HCT116 (cell line): ENCODE data around the gene FASN. TPM values are rescaled to one million over a fixed set of nuclear protein-coding genes. Genes with fewer than 3 reads are reported as not detected.

ENCODE experiments used
- ATAC-seq: fragments of 200-7000 bp; cut with Tn5 transposase; 2 replicates; pipeline ENCODE4 v1.9.1; 2020; ENCODE audit warnings: mild to moderate bottlenecking, moderate library complexity
- BruUV-seq: library from RNA; stranded (reverse); fragments of 400-500 nt; replicated peaks from 2 replicates; lab custom pipeline; 2021; lab: Mats Ljungman, UMichigan
- CTCF ChIA-PET: fragments of 300-600 bp; sonication (Branson Sonifier 250); formaldehyde crosslinking; loops from one replicate; lab custom pipeline; 2021; ENCODE audit warnings: antibody characterized with exemption; lab: Charles Lee
- POLR2A ChIA-PET: fragments of 300-600, 350-600 bp; sonication (Branson Sonifier 250); formaldehyde crosslinking; loops from one replicate; lab custom pipeline; 2021; ENCODE audit warnings: antibody characterized with exemption; lab: Charles Lee
- RAD21 ChIA-PET, 2 experiments: fragments of 300-600 bp; sonication (Branson Sonifier 250); formaldehyde crosslinking; loops; one replicate each; lab custom pipeline; 2023; ENCODE audit warnings: low total read pairs in 2 of 2; ENCODE audit not compliant: uncharacterized antibody in 2 of 2, unreplicated experiment in 2 of 2, low non-redundant PET in 1 of 2; lab: Charles Lee
- DNase-seq: peaks from one replicate; pipeline ENCODE4 v3.0.0-alpha.2; 2010; ENCODE audit warnings: low read depth, low spot score
- H2AFZ ChIP-seq: fragments of 200-600 bp; shearing (Covaris generic), sonication (generic); 2 replicates; pipeline ENCODE4 v1.6.1; 2017; ENCODE audit warnings: low read depth, mixed run types, mixed read lengths, antibody characterized with exemption, low read length; ENCODE audit not compliant: poor library complexity, severe bottlenecking
- H3K27ac ChIP-seq: 2 replicates; pipeline ENCODE4 v1.5.1; 2012; ENCODE audit warnings: low read depth, low read length
- H3K27me3 ChIP-seq: fragments of 200-600 bp; sonication (generic); 2 replicates; pipeline ENCODE4 v1.6.1; 2016; ENCODE audit warnings: mixed run types, low read length, mixed read lengths; ENCODE audit not compliant: insufficient read depth
- H3K36me3 ChIP-seq, 2 experiments: fragments of 200-500 bp in 1 of 2; fragments of 200-600 bp in 1 of 2; sonication (Bioruptor generic) in 1 of 2; sonication (generic) in 1 of 2; 2 replicates each; pipeline versions ENCODE4 v1.5.1 to v1.6.1; 2014 to 2016; ENCODE audit warnings: low read length in 2 of 2, inconsistent platforms in 1 of 2, mixed read lengths in 1 of 2, mixed run types in 1 of 2; ENCODE audit not compliant: insufficient read depth in 2 of 2, control insufficient read depth in 1 of 2
- H3K4me1 ChIP-seq, 2 experiments: fragments of 200-600 bp in 1 of 2; sonication (generic) in 1 of 2; 2 replicates each; pipeline versions ENCODE4 v1.5.1 to v1.6.1; 2012 to 2017; ENCODE audit warnings: low read length in 2 of 2, inconsistent platforms in 1 of 2, mild to moderate bottlenecking in 1 of 2, mixed read lengths in 1 of 2, mixed run types in 1 of 2, moderate library complexity in 1 of 2; ENCODE audit not compliant: insufficient read depth in 2 of 2, control insufficient read depth in 1 of 2
- H3K4me2 ChIP-seq: fragments of 200-600 bp; sonication (generic); 2 replicates; pipeline ENCODE4 v1.6.1; 2017; ENCODE audit warnings: mixed run types, low read length, mixed read lengths
- H3K4me3 ChIP-seq, 2 experiments: fragments of 200-600 bp in 1 of 2; sonication (generic) in 1 of 2; replicated peaks in 1 of 2; 2 replicates each; pipeline ENCODE4 v1.5.1; 2011 to 2016; ENCODE audit warnings: low read length in 2 of 2, control low read depth in 1 of 2, low read depth in 1 of 2, mild to moderate bottlenecking in 1 of 2, mixed read lengths in 1 of 2, mixed run types in 1 of 2
- H3K79me2 ChIP-seq: fragments of 200-600 bp; sonication (generic); 2 replicates; pipeline ENCODE4 v1.6.1; 2017; ENCODE audit warnings: mild to moderate bottlenecking, mixed run types, low read length, moderate library complexity, mixed read lengths; ENCODE audit not compliant: insufficient read depth
- H3K9ac ChIP-seq: fragments of 200-600 bp; sonication (generic); 2 replicates; pipeline ENCODE4 v1.6.1; 2016; ENCODE audit warnings: low read length, mixed read lengths
- H3K9me2 ChIP-seq: fragments of 200-600 bp; sonication (generic), shearing (Covaris generic); 2 replicates; pipeline ENCODE4 v1.6.1; 2017; ENCODE audit warnings: mixed run types, mild to moderate bottlenecking, moderate library complexity; ENCODE audit not compliant: insufficient read depth
- H3K9me3 ChIP-seq, 2 experiments: fragments of 200-500 bp in 1 of 2; fragments of 200-600 bp in 1 of 2; sonication (Bioruptor generic) in 1 of 2; sonication (generic) in 1 of 2; 2 replicates each; pipeline ENCODE4 v1.6.1; 2014 to 2017; ENCODE audit warnings: low read length in 2 of 2, mixed read lengths in 2 of 2, inconsistent platforms in 1 of 2, low read depth in 1 of 2, mild to moderate bottlenecking in 1 of 2, mixed run types in 1 of 2, moderate library complexity in 1 of 2; ENCODE audit not compliant: control insufficient read depth in 1 of 2, insufficient read depth in 1 of 2
- H4K20me1 ChIP-seq: fragments of 200-600 bp; sonication (generic), shearing (Covaris generic); 2 replicates; pipeline ENCODE4 v1.6.1; 2017; ENCODE audit warnings: mixed run types, mild to moderate bottlenecking, moderate library complexity; ENCODE audit not compliant: insufficient read depth
- CBX3 ChIP-seq: IDR thresholded peaks from 2 replicates; pipeline ENCODE4 v1.6.1; 2012; ENCODE audit warnings: low read depth
- CEBPB ChIP-seq: IDR thresholded peaks from 2 replicates; pipeline ENCODE4 v1.6.1; 2012; ENCODE audit warnings: low read depth
- CTCF ChIP-seq, 3 experiments: fragments of 200-600 bp in 1 of 3; sonication (generic) in 1 of 3; IDR thresholded peaks in 2 of 3; conservative IDR thresholded peaks in 1 of 3; 2 replicates each; pipeline ENCODE4 v1.5.1; 2012 to 2017; ENCODE audit warnings: low read depth in 2 of 3, low read length in 2 of 3, antibody characterized with exemption in 1 of 3, borderline replicate concordance in 1 of 3, control low read depth in 1 of 3, mild to moderate bottlenecking in 1 of 3, mixed read lengths in 1 of 3, mixed run types in 1 of 3, moderate library complexity in 1 of 3; ENCODE audit not compliant: insufficient read depth in 1 of 3
- EZH2 ChIP-seq: fragments of 200-600 bp; sonication (generic); IDR thresholded peaks from 2 replicates; pipeline ENCODE4 v1.6.1; 2017; ENCODE audit warnings: antibody characterized with exemption, mixed run types
- EZH2phosphoT487 ChIP-seq: fragments of 200-600 bp; IDR thresholded peaks from 2 replicates; pipeline ENCODE4 v1.6.1; 2018; ENCODE audit warnings: antibody characterized with exemption, borderline replicate concordance
- FOSL1 ChIP-seq: IDR thresholded peaks from 2 replicates; pipeline ENCODE4 v1.6.1; 2012; ENCODE audit warnings: low read depth
- JUND ChIP-seq: IDR thresholded peaks from 2 replicates; pipeline ENCODE4 v1.6.1; 2012
- POLR2A ChIP-seq: IDR thresholded peaks from 2 replicates; pipeline ENCODE4 v1.7.0; 2011; ENCODE audit warnings: borderline replicate concordance; ENCODE audit not compliant: insufficient read depth, insufficient read length; ENCODE audit errors: extremely low read depth
- POLR2AphosphoS5 ChIP-seq: IDR thresholded peaks from 2 replicates; pipeline ENCODE4 v1.6.1; 2011; ENCODE audit warnings: mild to moderate bottlenecking, low read depth, low read length, moderate library complexity
- RAD21 ChIP-seq: IDR thresholded peaks from 2 replicates; pipeline ENCODE4 v1.6.1; 2012; ENCODE audit warnings: low read depth, mild to moderate bottlenecking
- REST ChIP-seq: IDR thresholded peaks from 2 replicates; pipeline ENCODE4 v1.6.1; 2012; ENCODE audit warnings: low read depth
- SIN3A ChIP-seq: IDR thresholded peaks from 2 replicates; pipeline ENCODE4 v1.6.1; 2012; ENCODE audit warnings: low read depth
- SP1 ChIP-seq: IDR thresholded peaks from 2 replicates; pipeline ENCODE4 v1.6.1; 2012; ENCODE audit warnings: low read depth
- SRF ChIP-seq: IDR thresholded peaks from 2 replicates; pipeline ENCODE4 v1.6.1; 2012; ENCODE audit warnings: low read depth
- TCF7L2 ChIP-seq: IDR thresholded peaks from 2 replicates; pipeline ENCODE4 v1.7.0; 2011; ENCODE audit warnings: borderline replicate concordance, inconsistent platforms; ENCODE audit not compliant: insufficient read depth, insufficient read length; ENCODE audit errors: extremely low read depth
- YY1 ChIP-seq: IDR thresholded peaks from 2 replicates; pipeline ENCODE4 v1.6.1; 2011; ENCODE audit warnings: low read length, low read depth, moderate library complexity, mild to moderate bottlenecking; ENCODE audit not compliant: insufficient replicate concordance; ENCODE audit errors: extremely low read depth
- ZFX ChIP-seq: fragments of 450-650 bp; IDR thresholded peaks from 2 replicates; pipeline ENCODE4 v1.6.1; 2017
- intact Hi-C: fragments of 100-400 bp; cut with micrococcal nuclease; formaldehyde crosslinking; loops from 2 replicates; pipeline ENCODE4 v1.10.0; 2022
- total RNA-seq: library from RNA; stranded (reverse); gene quantifications from one replicate; pipeline ENCODE4 v1.2.1, GENCODE V29; 2021; ENCODE audit not compliant: unreplicated experiment
- TF ChIP-seq, protein P1 (sequence below): IDR thresholded peaks from 2 replicates; pipeline ENCODE4 v1.6.1; 2011; ENCODE audit warnings: mild to moderate bottlenecking, low read length, moderate library complexity; ENCODE audit not compliant: insufficient replicate concordance; ENCODE audit errors: extremely low read depth
- TF ChIP-seq, protein P2 (sequence below): IDR thresholded peaks from 2 replicates; pipeline ENCODE4 v1.6.1; 2012

FASN gene
- total RNA-seq, 1 experiment from 2014 or later: 754 TPM

DNA sequence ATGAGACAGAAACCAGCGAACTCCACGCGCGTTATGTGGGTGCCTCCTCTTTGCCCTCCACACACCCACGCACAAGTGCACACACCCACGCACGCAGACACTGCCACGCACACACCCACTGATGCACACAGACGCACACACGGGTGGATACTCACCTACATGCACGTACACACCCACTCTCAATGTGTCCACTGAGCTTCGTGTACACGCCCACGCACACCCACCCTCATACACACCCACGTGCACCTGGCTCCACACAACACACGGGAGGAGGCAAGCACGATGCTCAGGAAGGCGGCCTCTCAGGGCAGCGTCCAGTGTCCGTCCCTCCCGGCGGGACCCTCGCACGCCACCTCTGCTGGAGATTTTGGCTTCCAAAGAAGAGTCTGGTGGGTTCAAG, 50.7 kb downstream of the FASN start:
- H3K36me3 ChIP-seq: peaks cover 7 to 19% of the 10 kb centered on the region in 2 experiments; a peak in 2 of 4 replicates
- H3K9me2 ChIP-seq: no peaks in the 10 kb centered on the region
- H4K20me1 ChIP-seq: no peaks in the 10 kb centered on the region
- no peak for TF ChIP-seq EZH2phosphoT487
- TF ChIP-seq POLR2AphosphoS5: no peak
- TF ChIP-seq, protein P1, sequence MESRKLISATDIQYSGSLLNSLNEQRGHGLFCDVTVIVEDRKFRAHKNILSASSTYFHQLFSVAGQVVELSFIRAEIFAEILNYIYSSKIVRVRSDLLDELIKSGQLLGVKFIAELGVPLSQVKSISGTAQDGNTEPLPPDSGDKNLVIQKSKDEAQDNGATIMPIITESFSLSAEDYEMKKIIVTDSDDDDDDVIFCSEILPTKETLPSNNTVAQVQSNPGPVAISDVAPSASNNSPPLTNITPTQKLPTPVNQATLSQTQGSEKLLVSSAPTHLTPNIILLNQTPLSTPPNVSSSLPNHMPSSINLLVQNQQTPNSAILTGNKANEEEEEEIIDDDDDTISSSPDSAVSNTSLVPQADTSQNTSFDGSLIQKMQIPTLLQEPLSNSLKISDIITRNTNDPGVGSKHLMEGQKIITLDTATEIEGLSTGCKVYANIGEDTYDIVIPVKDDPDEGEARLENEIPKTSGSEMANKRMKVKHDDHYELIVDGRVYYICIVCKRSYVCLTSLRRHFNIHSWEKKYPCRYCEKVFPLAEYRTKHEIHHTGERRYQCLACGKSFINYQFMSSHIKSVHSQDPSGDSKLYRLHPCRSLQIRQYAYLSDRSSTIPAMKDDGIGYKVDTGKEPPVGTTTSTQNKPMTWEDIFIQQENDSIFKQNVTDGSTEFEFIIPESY: no peak
- TF ChIP-seq CTCF (IDR thresholded peaks at IDR 0.05 in 2 of 3, conservative IDR thresholded peaks at IDR 0.05 in 1 of 3; ENCODE audit: borderline replicate concordance in 1 of 3, insufficient read depth in 1 of 3, low read depth in 2 of 3, low read length in 2 of 3): no peak
- TF ChIP-seq SIN3A: no peak
- no peak for TF ChIP-seq CBX3
- TF ChIP-seq RAD21: no peak
- no peak for TF ChIP-seq JUND
- TF ChIP-seq CEBPB: no peak
- TF ChIP-seq, protein P2, sequence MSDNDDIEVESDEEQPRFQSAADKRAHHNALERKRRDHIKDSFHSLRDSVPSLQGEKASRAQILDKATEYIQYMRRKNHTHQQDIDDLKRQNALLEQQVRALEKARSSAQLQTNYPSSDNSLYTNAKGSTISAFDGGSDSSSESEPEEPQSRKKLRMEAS: no peak
- TF ChIP-seq SRF: no peak
- TF ChIP-seq YY1: no peak
- no peak for TF ChIP-seq EZH2
- no peak for TF ChIP-seq FOSL1
- TF ChIP-seq SP1: no peak
- no peak for TF ChIP-seq POLR2A
- no peak for TF ChIP-seq REST
- no peak for TF ChIP-seq ZFX
- TF ChIP-seq TCF7L2: no peak
- H3K4me2 ChIP-seq: no peak overlapping the region
- ChIA-PET RAD21 (no interaction called here), CTCF (no interaction called here), POLR2A (no interaction called here)
- H2AFZ ChIP-seq: no peak overlapping the region
- DNase-seq: no peak
- H3K4me1 ChIP-seq: peaks cover 6 to 10% of the 10 kb centered on the region in 2 experiments; a peak in 3 of 4 replicates
- H3K4me3 ChIP-seq: no peak overlapping the region
- H3K27me3 ChIP-seq: no peaks in the 10 kb centered on the region
- no TSS peak for BruUV-seq
- intact Hi-C loops: no loop called here
- H3K27ac ChIP-seq: no peak overlapping the region; the same call in 1 of the 2 replicates
- H3K9me3 ChIP-seq: no peaks in the 10 kb centered on the region
- H3K79me2 ChIP-seq: peaks cover 19% of the 10 kb centered on the region
- no peak overlapping the region for H3K9ac ChIP-seq
- ATAC-seq: no peak
